Ovary (tissue), 3 donors: ENCODE results near the gene GPR21.

ENCODE experiments used
- CTCF ChIP-seq, 3 donors: fragments of 450-650 bp in 2 of 3; fragments of 200-600 bp in 1 of 3; IDR thresholded peaks; one replicate each; pipeline versions ENCODE4 v1.5.1 to v1.8.0; 2016 to 2022; ENCODE audit warnings: antibody characterized with exemption in 3 of 3, mild to moderate bottlenecking in 1 of 3
- POLR2A ChIP-seq: fragments of 450-650 bp; IDR thresholded peaks from one replicate; pipeline ENCODE4 v1.6.1; 2017; ENCODE audit warnings: antibody characterized with exemption, mild to moderate bottlenecking, moderate library complexity
- donor health status: DM: no; HTN: no; CAD: no.

- TF ChIP-seq POLR2A, result no peak
- TF ChIP-seq CTCF (IDR thresholded peaks at IDR 0.05), result no peak
These were observed 26.2 kb upstream of the GPR21 start for GRCh38 chr9:123007269-123007668.
